GM23338 (cell line): ENCODE results near the gene PRRG3.
A peak's percentile ranks its signal among the peaks of the same experiment; 100 is the strongest.

ENCODE experiments used
- CREB1 ChIP-seq: fragments of 250-450 bp; sonication (Bioruptor Pico); IDR thresholded peaks from 2 replicates; pipeline ENCODE4 v1.5.0; 2020; ENCODE audit warnings: low read depth, mild to moderate bottlenecking, moderate library complexity
- CTCF ChIP-seq, 2 experiments: fragments of 200-600 bp in 1 of 2; sonication (generic) in 1 of 2; conservative IDR thresholded peaks; 2 replicates each; pipeline versions ENCODE4 v1.5.1 to v1.6.1; 2016 to 2017; ENCODE audit warnings: antibody characterized with exemption in 2 of 2, low read depth in 2 of 2, mild to moderate bottlenecking in 2 of 2, moderate library complexity in 1 of 2
- ETS1 ChIP-seq: IDR thresholded peaks from 2 replicates; pipeline ENCODE4 v1.6.1; 2016; ENCODE audit warnings: antibody characterized with exemption
- EZH2 ChIP-seq: fragments of 200-600 bp; sonication (generic); IDR thresholded peaks from one replicate; pipeline ENCODE4 v1.8.0; 2017; ENCODE audit warnings: antibody characterized with exemption, mild to moderate bottlenecking, low read depth; ENCODE audit not compliant: unreplicated experiment
- EZH2phosphoT487 ChIP-seq: fragments of 200-600 bp; sonication (generic); IDR thresholded peaks from one replicate; pipeline ENCODE4 v1.8.1; 2018; ENCODE audit warnings: antibody characterized with exemption; ENCODE audit not compliant: unreplicated experiment
- JUNB ChIP-seq: IDR thresholded peaks from one replicate; pipeline ENCODE4 v1.6.1; 2016; ENCODE audit warnings: antibody characterized with exemption; ENCODE audit not compliant: unreplicated experiment
- NANOG ChIP-seq: IDR thresholded peaks from 2 replicates; pipeline ENCODE4 v1.6.1; 2016; ENCODE audit warnings: antibody characterized with exemption, borderline replicate concordance
- POLR2AphosphoS5 ChIP-seq: IDR thresholded peaks from 2 replicates; pipeline ENCODE4 v1.6.1; 2016; ENCODE audit warnings: antibody characterized with exemption, low read depth
- REST ChIP-seq: IDR thresholded peaks from one replicate; pipeline ENCODE4 v1.6.1; 2018; ENCODE audit warnings: antibody characterized with exemption; ENCODE audit not compliant: unreplicated experiment
- ZNF114 ChIP-seq: fragments of 250-450 bp; sonication (Bioruptor Pico); IDR thresholded peaks from 2 replicates; pipeline ENCODE4 v1.5.0; 2020; ENCODE audit warnings: mild to moderate bottlenecking, moderate library complexity
- ZNF331 ChIP-seq: fragments of 250-450 bp; sonication (Bioruptor Pico); IDR thresholded peaks from 2 replicates; pipeline ENCODE4 v1.5.0; 2020; ENCODE audit warnings: low read depth, mild to moderate bottlenecking, moderate library complexity

DNA sequence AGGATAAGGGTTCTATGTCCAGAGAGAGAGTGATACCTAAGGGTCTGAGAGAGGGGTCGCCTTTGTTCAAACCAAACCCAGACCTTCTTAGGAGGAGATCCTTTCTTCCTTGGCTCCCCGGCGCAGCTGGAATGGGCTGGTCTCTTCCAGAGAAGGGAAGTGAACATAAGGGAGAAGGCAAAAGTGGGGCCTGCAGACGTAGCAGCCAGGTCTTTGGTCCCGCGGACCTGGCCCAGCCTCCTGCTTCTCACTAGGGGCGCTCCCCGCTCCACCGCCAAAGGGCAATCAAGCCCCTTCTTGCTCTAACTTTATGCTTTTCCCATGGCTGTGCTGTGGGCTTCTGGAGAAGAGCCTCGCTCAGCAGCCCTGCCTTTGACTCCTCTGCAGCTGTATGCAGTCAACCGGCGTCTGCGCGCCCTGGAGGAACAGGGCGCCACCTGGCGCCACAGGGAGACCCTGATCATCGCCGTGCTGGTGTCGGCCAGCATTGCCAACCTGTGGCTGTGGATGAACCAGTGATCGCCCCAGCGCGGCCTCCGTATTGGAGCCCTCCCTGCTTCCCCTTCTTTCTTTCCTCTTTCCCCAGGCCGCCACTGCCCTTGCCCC, 27.1 kb downstream of the PRRG3 start:
- TF ChIP-seq EZH2phosphoT487 (no peak), CREB1 (no peak), EZH2 (no peak), CTCF (conservative IDR thresholded peaks at IDR 0.05; ENCODE audit: low read depth in 2 of 2) (peak; percentile 45 to 72), JUNB (no peak), REST (no peak), ETS1 (no peak), POLR2AphosphoS5 (no peak), NANOG (no peak), ZNF114 (no peak), ZNF331 (CRISPR knock-in tag) (no peak)
